Testis (tissue), 2 donors: ENCODE results near the gene GFPT1.

Source experiments
- CTCF ChIP-seq, 3 experiments: fragments of 450-650 bp in 2 of 3; fragments of 200-600 bp in 1 of 3; sonication (generic) in 1 of 3; IDR thresholded peaks; one replicate each; pipeline ENCODE4 v1.5.1; 2016 to 2019; ENCODE audit warnings: antibody characterized with exemption in 3 of 3, mild to moderate bottlenecking in 2 of 3, moderate library complexity in 1 of 3
- POLR2A ChIP-seq: fragments of 450-650 bp; IDR thresholded peaks from one replicate; pipeline ENCODE4 v1.6.1; 2017; ENCODE audit warnings: antibody characterized with exemption, mild to moderate bottlenecking, moderate library complexity

GRCh38 chr2:69359371-69359770 is 27.7 kb downstream of the GFPT1 start:
- TF ChIP-seq POLR2A (no peak), CTCF (IDR thresholded peaks at IDR 0.05) (no peak)
